HUES64 (cell line): Measurements from ENCODE around the gene GRP.

Experiments used
- H3K27ac ChIP-seq: 2 replicates; pipeline ENCODE4 v1.7.0; 2013; ENCODE audit warnings: low read depth, low read length, inconsistent platforms
- H3K27me3 ChIP-seq: 2 replicates; pipeline ENCODE4 v1.6.1; 2013; ENCODE audit warnings: mild to moderate bottlenecking, low read length; ENCODE audit not compliant: insufficient read depth
- H3K36me3 ChIP-seq: 2 replicates; pipeline ENCODE4 v1.6.1; 2013; ENCODE audit warnings: mild to moderate bottlenecking, low read length; ENCODE audit not compliant: insufficient read depth
- H3K4me1 ChIP-seq: 2 replicates; pipeline ENCODE4 v1.6.1; 2013; ENCODE audit warnings: mild to moderate bottlenecking, low read length, moderate library complexity; ENCODE audit not compliant: insufficient read depth
- H3K4me3 ChIP-seq: 2 replicates; pipeline ENCODE4 v1.5.1; 2013; ENCODE audit warnings: mild to moderate bottlenecking, low read length, moderate library complexity
- H3K9ac ChIP-seq: 2 replicates; pipeline ENCODE4 v1.6.1; 2013; ENCODE audit warnings: mild to moderate bottlenecking, low read depth, low read length
- H3K9me3 ChIP-seq: 2 replicates; pipeline ENCODE4 v1.6.1; 2013; ENCODE audit warnings: low read depth, low read length; ENCODE audit not compliant: insufficient read depth
- WGBS: fragments of 150-250, 120-280 bp; methylation state at CpG from one replicate; pipeline ENCODE4 v1.1.7; 2013; ENCODE audit warnings: missing lambda C conversion rate; 5-methylcytosine and 5-hydroxymethylcytosine counted together

GRP gene

GRCh38 chr18:59268127-59268720 lies 48.3 kb downstream of the GRP start:
- Histone ChIP-seq H3K36me3 (no peaks in the 10 kb centered on the region), H3K27ac (no peak overlapping the region), H3K4me3 (peak overlapping the region; percentile 59), H3K9me3 (no peaks in the 10 kb centered on the region), H3K27me3 (peaks cover 99% of the 10 kb centered on the region), H3K9ac (no peak overlapping the region), H3K4me1 (peaks cover 24% of the 10 kb centered on the region)
- 8% methylated on average over 28 of the region's 28 CpGs for WGBS

GRCh38 chr18:59268721-59269562 lies 49.0 kb downstream of the GRP start:
- Histone ChIP-seq H3K9ac (no peak overlapping the region; the same call in 1 of the 2 replicates), H3K4me3 (peak overlapping the region; percentile 59), H3K36me3 (no peaks in the 10 kb centered on the region), H3K4me1 (peaks cover 24% of the 10 kb centered on the region), H3K27me3 (peaks cover 99% of the 10 kb centered on the region), H3K9me3 (no peaks in the 10 kb centered on the region), H3K27ac (no peak overlapping the region)
- WGBS, result under 1% methylated on average over 90 of the region's 90 CpGs

GRCh38 chr18:59269563-59270119 lies 49.7 kb downstream of the GRP start:
- WGBS, result 4% methylated on average over 17 of the region's 17 CpGs
- H3K27ac ChIP-seq, result no peak overlapping the region
- H3K4me1 ChIP-seq, result peaks cover 24% of the 10 kb centered on the region
- H3K36me3 ChIP-seq, result no peaks in the 10 kb centered on the region
- peak overlapping the region; percentile 59 for H3K4me3 ChIP-seq
- H3K9ac ChIP-seq, result no peak overlapping the region
- H3K9me3 ChIP-seq, result no peaks in the 10 kb centered on the region
- H3K27me3 ChIP-seq, result peaks cover 99% of the 10 kb centered on the region

GRCh38 chr18:59270689-59271257 lies 50.8 kb downstream of the GRP start:
- peaks cover 29% of the 10 kb centered on the region for H3K4me1 ChIP-seq
- no peak overlapping the region for H3K4me3 ChIP-seq
- no peak overlapping the region for H3K9ac ChIP-seq
- peaks cover 99% of the 10 kb centered on the region for H3K27me3 ChIP-seq
- H3K27ac ChIP-seq, result no peak overlapping the region
- H3K9me3 ChIP-seq, result no peaks in the 10 kb centered on the region
- no peaks in the 10 kb centered on the region for H3K36me3 ChIP-seq
- 10% methylated on average over 3 of the region's 4 CpGs for WGBS

GRCh38 chr18:59271606-59272220 lies 51.8 kb downstream of the GRP start:
- Histone ChIP-seq H3K27me3 (peaks cover 99% of the 10 kb centered on the region), H3K9me3 (no peaks in the 10 kb centered on the region), H3K9ac (no peak overlapping the region), H3K27ac (no peak overlapping the region), H3K36me3 (no peaks in the 10 kb centered on the region), H3K4me3 (peak overlapping the region; percentile 59), H3K4me1 (peaks cover 33% of the 10 kb centered on the region)
- 20% methylated on average over 13 of the region's 14 CpGs for WGBS

GRCh38 chr18:59272221-59272888 lies 52.4 kb downstream of the GRP start:
- H3K9ac ChIP-seq, result no peak overlapping the region
- H3K4me3 ChIP-seq, result peak overlapping the region; percentile 59
- H3K36me3 ChIP-seq, result no peaks in the 10 kb centered on the region
- H3K4me1 ChIP-seq, result peaks cover 34% of the 10 kb centered on the region
- no peak overlapping the region for H3K27ac ChIP-seq
- H3K9me3 ChIP-seq, result no peaks in the 10 kb centered on the region
- H3K27me3 ChIP-seq, result peaks cover 99% of the 10 kb centered on the region
- WGBS, result 4% methylated on average over 52 of the region's 52 CpGs

GRCh38 chr18:59272891-59273758 lies 53.2 kb downstream of the GRP start, which contains the start of gene RAX:
Gene RAX (minus strand): TSS chr18:59273454. CDS start chr18:59273206, 248 bp downstream.
- Histone ChIP-seq H3K27me3 (peaks cover 99% of the 10 kb centered on the region), H3K4me3 (peak within 1 kb of the TSS; percentile 59)

GRCh38 chr18:59273759-59274532 lies 54.0 kb downstream of the GRP start:
- no peak overlapping the region for H3K9ac ChIP-seq
- H3K27me3 ChIP-seq, result peaks cover 99% of the 10 kb centered on the region
- H3K9me3 ChIP-seq, result no peaks in the 10 kb centered on the region
- 1% methylated on average over 48 of the region's 48 CpGs for WGBS
- no peaks in the 10 kb centered on the region for H3K36me3 ChIP-seq
- H3K4me1 ChIP-seq, result peaks cover 29% of the 10 kb centered on the region
- H3K4me3 ChIP-seq, result peak overlapping the region; percentile 59
- H3K27ac ChIP-seq, result no peak overlapping the region

More at GRCh38 chr18:59272891-59273758, 53.2 kb downstream of the GRP start, which contains the start of gene RAX:
- Histone ChIP-seq H3K9me3 (no peaks in the 10 kb centered on the region), H3K4me1 (peaks cover 34% of the 10 kb centered on the region), H3K36me3 (no peaks in the 10 kb centered on the region), H3K27ac (no peak within 1 kb of the TSS), H3K9ac (no peak within 1 kb of the TSS)
- 1% methylated on average over 88 of the region's 88 CpGs for WGBS

GRCh38 chr18:59274533-59274928 lies 54.6 kb downstream of the GRP start:
- peaks cover 100% of the 10 kb centered on the region for H3K27me3 ChIP-seq
- no peak overlapping the region for H3K9ac ChIP-seq
- no peak overlapping the region for H3K27ac ChIP-seq
- H3K9me3 ChIP-seq, result no peaks in the 10 kb centered on the region
- H3K4me3 ChIP-seq, result peak overlapping the region; percentile 59
- H3K4me1 ChIP-seq, result peaks cover 29% of the 10 kb centered on the region
- no peaks in the 10 kb centered on the region for H3K36me3 ChIP-seq
- WGBS, result 5% methylated on average over 17 of the region's 18 CpGs
